HCT116 (cell line): ENCODE results near the gene GRID2IP.
"Not testable (repeated sequence)": the region's sequence is repeated elsewhere in the genome, so short reads cannot be mapped to it uniquely, and the experiment has no call there.

Experiments
- CEBPB ChIP-seq: IDR thresholded peaks from 2 replicates; pipeline ENCODE4 v1.6.1; 2012; ENCODE audit warnings: low read depth
- EZH2 ChIP-seq: fragments of 200-600 bp; sonication (generic); IDR thresholded peaks from 2 replicates; pipeline ENCODE4 v1.6.1; 2017; ENCODE audit warnings: antibody characterized with exemption, mixed run types
- JUND ChIP-seq: IDR thresholded peaks from 2 replicates; pipeline ENCODE4 v1.6.1; 2012
- POLR2A ChIP-seq: IDR thresholded peaks from 2 replicates; pipeline ENCODE4 v1.7.0; 2011; ENCODE audit warnings: borderline replicate concordance; ENCODE audit not compliant: insufficient read depth, insufficient read length; ENCODE audit errors: extremely low read depth
- POLR2AphosphoS5 ChIP-seq: IDR thresholded peaks from 2 replicates; pipeline ENCODE4 v1.6.1; 2011; ENCODE audit warnings: mild to moderate bottlenecking, low read depth, low read length, moderate library complexity
- RAD21 ChIP-seq: IDR thresholded peaks from 2 replicates; pipeline ENCODE4 v1.6.1; 2012; ENCODE audit warnings: low read depth, mild to moderate bottlenecking
- SIN3A ChIP-seq: IDR thresholded peaks from 2 replicates; pipeline ENCODE4 v1.6.1; 2012; ENCODE audit warnings: low read depth
- TCF7L2 ChIP-seq: IDR thresholded peaks from 2 replicates; pipeline ENCODE4 v1.7.0; 2011; ENCODE audit warnings: borderline replicate concordance, inconsistent platforms; ENCODE audit not compliant: insufficient read depth, insufficient read length; ENCODE audit errors: extremely low read depth
- YY1 ChIP-seq: IDR thresholded peaks from 2 replicates; pipeline ENCODE4 v1.6.1; 2011; ENCODE audit warnings: low read length, low read depth, moderate library complexity, mild to moderate bottlenecking; ENCODE audit not compliant: insufficient replicate concordance; ENCODE audit errors: extremely low read depth
- TF ChIP-seq, protein P1 (sequence below): IDR thresholded peaks from 2 replicates; pipeline ENCODE4 v1.6.1; 2012; ENCODE audit warnings: low read depth
- TF ChIP-seq, protein P2 (sequence below), 3 experiments: fragments of 200-600 bp in 1 of 3; sonication (generic) in 1 of 3; IDR thresholded peaks in 2 of 3; conservative IDR thresholded peaks in 1 of 3; 2 replicates each; pipeline ENCODE4 v1.5.1; 2012 to 2017; ENCODE audit warnings: low read depth in 2 of 3, low read length in 2 of 3, antibody characterized with exemption in 1 of 3, borderline replicate concordance in 1 of 3, control low read depth in 1 of 3, mild to moderate bottlenecking in 1 of 3, mixed read lengths in 1 of 3, mixed run types in 1 of 3, moderate library complexity in 1 of 3; ENCODE audit not compliant: insufficient read depth in 1 of 3
- TF ChIP-seq, protein P3 (sequence below): IDR thresholded peaks from 2 replicates; pipeline ENCODE4 v1.6.1; 2012

DNA sequence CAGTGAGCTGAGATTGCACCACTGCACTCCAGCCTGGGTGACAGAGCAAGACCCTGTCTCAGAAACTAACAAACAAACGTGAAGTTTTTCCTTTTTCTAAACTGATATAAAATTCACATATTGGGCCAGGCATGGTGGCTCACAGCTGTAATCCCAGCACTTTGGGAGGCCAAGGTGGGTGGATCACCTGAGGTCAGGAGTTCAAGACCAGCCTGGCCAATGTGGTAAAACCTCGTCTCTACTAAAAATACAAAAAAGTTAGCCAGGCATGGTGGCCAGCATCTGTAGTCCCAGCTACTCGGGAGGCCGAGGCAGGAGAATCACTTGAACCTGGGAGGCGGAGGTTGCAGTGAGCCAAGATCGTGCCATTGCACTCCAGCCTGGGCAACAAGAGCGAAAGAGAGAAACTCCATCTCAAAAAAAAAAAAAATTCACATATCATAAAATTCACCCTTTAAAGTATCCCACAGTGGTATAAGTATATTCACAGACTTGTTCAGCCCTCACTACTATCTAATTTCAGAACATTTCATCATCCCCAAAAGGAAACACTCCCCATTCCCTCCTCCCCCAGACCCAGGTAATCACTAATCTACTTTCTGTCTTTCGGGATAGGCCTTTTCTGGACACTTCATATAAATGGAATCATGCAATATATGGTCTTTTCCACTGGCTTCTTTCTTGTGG, 34.6 kb upstream of the GRID2IP start:
- TF ChIP-seq, protein P1, sequence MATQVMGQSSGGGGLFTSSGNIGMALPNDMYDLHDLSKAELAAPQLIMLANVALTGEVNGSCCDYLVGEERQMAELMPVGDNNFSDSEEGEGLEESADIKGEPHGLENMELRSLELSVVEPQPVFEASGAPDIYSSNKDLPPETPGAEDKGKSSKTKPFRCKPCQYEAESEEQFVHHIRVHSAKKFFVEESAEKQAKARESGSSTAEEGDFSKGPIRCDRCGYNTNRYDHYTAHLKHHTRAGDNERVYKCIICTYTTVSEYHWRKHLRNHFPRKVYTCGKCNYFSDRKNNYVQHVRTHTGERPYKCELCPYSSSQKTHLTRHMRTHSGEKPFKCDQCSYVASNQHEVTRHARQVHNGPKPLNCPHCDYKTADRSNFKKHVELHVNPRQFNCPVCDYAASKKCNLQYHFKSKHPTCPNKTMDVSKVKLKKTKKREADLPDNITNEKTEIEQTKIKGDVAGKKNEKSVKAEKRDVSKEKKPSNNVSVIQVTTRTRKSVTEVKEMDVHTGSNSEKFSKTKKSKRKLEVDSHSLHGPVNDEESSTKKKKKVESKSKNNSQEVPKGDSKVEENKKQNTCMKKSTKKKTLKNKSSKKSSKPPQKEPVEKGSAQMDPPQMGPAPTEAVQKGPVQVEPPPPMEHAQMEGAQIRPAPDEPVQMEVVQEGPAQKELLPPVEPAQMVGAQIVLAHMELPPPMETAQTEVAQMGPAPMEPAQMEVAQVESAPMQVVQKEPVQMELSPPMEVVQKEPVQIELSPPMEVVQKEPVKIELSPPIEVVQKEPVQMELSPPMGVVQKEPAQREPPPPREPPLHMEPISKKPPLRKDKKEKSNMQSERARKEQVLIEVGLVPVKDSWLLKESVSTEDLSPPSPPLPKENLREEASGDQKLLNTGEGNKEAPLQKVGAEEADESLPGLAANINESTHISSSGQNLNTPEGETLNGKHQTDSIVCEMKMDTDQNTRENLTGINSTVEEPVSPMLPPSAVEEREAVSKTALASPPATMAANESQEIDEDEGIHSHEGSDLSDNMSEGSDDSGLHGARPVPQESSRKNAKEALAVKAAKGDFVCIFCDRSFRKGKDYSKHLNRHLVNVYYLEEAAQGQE: not testable (repeated sequence)
- TF ChIP-seq, protein P2, sequence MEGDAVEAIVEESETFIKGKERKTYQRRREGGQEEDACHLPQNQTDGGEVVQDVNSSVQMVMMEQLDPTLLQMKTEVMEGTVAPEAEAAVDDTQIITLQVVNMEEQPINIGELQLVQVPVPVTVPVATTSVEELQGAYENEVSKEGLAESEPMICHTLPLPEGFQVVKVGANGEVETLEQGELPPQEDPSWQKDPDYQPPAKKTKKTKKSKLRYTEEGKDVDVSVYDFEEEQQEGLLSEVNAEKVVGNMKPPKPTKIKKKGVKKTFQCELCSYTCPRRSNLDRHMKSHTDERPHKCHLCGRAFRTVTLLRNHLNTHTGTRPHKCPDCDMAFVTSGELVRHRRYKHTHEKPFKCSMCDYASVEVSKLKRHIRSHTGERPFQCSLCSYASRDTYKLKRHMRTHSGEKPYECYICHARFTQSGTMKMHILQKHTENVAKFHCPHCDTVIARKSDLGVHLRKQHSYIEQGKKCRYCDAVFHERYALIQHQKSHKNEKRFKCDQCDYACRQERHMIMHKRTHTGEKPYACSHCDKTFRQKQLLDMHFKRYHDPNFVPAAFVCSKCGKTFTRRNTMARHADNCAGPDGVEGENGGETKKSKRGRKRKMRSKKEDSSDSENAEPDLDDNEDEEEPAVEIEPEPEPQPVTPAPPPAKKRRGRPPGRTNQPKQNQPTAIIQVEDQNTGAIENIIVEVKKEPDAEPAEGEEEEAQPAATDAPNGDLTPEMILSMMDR (IDR thresholded peaks at IDR 0.05 in 2 of 3, conservative IDR thresholded peaks at IDR 0.05 in 1 of 3; ENCODE audit: borderline replicate concordance in 1 of 3, insufficient read depth in 1 of 3, low read depth in 2 of 3, low read length in 2 of 3): not testable (repeated sequence)
- TF ChIP-seq, protein P3, sequence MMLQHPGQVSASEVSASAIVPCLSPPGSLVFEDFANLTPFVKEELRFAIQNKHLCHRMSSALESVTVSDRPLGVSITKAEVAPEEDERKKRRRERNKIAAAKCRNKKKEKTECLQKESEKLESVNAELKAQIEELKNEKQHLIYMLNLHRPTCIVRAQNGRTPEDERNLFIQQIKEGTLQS: not testable (repeated sequence)
- not testable (repeated sequence) for TF ChIP-seq CEBPB, JUND, SIN3A, TCF7L2, POLR2AphosphoS5, YY1, EZH2, RAD21, POLR2A
